Amniotic stem cell (primary cell): ENCODE results near the gene CDH13.

ENCODE experiments used
- DNase-seq: peaks from one replicate; lab custom pipeline; 2025; lab: John Stamatoyannopoulos, UW

Gene CDH13

DNA sequence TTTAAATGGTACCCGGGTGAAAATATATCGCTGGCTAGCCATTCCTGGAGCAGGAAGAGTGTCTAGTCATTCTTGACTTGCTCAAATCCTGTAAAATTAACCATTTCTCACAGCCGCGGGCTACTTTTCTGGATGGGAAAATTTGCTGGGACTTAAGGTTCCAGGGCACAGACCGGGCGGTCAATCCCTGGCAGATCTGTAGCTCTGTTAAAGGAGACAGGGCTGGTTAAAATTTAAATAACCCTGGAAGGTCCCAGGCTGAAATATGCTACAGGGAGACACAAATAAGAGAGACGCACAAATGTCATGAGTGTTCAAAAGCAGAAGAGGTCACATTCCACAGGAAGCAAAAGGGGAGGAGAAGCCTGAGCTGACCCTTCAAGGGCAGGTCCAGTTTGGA is 951.4 kb downstream of the CDH13 start:
- DNase-seq: no peak

DNA sequence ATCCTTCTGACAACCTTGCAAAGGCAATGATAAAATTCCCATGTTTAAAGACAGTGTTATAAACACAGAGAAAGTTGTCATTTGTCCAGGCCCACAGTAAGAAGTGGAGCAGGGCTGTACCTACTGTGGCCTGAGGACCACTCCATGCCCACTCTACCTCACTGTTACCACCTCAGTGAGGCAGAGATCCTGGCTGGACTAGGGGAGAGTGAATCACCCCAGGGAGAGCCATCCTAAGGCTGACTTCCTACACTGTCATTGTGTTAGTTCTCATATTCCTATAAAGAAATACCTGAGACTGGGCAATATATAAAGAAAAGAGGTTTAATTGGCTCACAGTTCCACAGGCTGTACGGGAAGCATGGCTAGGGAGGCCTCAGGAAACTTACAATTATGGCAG is 952.3 kb downstream of the CDH13 start:
- no peak for DNase-seq

DNA sequence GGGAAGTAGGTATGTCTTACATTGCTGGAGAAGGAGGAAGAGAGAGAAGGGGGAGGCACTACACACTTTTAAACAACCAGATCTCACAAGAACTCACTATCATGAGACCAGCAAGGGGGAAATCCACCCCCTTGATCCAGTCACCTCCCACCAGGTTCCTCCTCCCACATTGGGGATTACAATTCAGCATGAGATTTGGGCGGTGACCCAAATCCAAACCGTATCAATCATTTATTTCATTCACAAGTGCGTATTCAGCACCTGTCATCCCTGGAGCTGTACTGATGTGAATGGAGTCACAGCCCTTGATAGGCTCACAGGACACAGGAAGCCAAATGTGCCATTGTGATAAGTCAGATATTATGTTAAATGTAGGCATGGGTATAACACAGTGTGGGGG is 952.7 kb downstream of the CDH13 start:
- no peak for DNase-seq

DNA sequence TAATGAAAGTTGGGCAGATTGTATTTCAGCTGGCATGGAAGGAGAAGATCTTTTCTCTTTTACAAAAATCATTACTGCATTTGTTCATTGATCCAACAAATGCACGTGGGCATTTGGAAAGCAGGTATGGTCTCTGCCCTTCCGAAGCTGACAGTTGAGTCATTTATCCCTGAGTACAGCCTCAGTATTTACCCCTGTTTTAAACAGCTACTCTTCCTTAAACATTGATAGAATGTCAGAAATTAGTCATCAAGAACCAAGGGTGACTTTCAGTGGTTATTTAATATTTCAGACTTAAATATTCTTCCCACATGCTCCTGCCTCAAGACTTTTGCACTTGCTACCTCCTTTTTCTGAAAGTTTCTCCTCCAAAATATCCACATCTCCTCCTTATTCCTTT is 954.3 kb downstream of the CDH13 start:
- no peak for DNase-seq

DNA sequence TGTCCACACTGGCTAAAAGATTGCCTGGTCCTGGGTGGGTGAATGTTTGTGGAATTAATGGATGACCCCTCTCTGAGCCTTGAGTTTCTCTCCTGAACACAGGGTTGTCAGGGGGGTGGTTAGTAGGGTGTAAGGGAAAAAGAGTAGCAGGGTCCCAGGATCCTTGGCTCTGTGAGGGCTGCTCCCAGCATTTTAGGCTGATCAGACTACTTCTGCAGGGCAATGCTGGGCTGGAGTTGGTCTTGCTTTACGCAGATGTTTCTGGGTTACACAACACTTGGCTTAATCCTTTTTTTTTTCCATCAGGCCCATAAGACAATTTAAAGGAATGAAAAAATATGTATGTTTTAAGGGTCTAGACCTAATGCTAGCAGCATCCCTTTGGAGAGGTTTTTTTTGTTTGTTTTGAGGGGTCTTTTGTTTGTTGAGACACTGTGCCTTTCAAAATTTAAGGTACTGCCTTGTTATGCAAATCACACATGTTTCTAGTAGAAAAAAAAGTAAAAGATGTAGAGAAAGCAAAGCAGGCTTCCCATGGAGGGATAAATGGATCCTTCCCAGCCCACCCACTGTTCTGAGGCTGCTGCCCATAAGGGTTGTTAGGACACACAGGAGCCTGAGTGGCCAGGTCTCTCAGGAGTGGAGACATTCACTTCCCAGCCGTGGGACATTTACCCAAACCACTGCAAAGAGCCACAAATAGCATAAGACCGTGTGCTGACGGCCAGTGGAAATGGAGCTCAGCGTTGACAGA is 955.4 kb downstream of the CDH13 start:
- DNase-seq: no peak

DNA sequence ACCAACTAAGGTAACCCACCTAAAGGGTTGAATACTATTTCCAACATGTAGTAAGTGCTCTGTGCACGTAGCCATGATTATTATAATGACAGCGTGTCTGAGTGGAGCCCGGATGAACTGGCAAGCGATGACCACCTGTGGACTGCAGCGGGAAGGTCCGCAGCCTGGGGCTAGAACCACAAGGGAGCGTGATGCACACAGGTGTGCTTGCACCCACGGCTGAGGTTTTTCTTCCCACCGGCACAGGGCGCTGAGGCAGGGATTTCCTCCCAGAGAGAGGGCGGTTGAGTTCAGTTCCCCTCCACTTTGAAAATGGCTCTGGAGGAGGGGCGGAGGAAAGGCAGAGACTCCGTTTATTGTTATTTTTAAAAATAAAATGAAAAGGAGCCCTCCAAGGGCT is 959.3 kb downstream of the CDH13 start:
- no peak for DNase-seq

DNA sequence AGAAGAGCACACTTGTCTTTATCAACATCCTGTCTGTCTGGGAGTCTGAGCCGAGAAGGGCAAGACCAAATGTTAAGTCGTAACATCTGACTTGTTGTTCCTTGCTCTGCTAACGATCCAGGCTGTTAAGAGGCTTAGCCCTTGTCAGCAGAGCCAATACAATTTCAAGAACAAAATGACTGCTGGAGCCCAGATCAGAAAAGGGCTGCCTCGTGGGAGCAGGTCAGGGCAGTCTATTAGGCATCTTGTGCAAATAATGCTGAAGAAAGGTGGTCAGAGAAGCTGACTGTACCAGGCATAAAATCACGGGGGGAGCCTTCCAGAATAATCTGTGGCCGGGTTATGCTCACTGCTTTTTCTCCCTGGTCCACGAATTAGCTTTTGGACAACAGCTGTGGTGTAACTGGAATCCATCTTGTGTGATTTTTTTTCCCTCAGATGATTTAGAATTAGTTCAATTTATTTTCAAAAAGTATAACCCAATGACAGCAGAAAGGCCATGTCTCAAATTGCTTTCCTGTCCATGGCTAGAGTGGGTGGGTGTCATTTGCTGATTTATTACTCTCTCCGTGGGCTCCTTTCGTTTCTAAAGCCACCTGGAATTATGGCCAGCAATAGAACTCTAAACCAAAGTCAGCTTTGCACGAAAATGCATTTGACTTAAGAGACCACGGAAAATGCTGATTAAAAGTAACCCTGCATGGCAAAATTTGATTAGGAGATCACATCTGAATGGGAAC is 959.9 kb downstream of the CDH13 start:
- DNase-seq: no peak

DNA sequence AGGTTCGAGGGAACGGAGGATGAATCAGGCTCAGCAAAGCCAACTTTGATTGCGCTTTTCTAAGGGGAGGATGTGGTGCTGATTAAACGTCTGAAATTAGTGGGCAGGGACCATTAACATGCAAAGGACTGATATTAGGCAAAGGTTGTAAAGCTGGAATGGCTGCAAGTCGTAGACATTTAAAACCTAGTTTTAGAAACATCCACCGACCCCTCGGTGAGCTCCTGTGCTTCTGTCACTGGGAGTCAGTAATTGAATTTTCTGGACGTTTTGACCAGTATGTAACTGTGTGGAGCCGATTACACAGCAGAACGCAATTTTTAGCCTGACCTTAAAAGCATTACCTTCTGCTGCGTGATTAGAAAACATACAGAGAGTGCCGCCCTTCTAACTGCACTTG is 960.4 kb downstream of the CDH13 start:
- no peak for DNase-seq

DNA sequence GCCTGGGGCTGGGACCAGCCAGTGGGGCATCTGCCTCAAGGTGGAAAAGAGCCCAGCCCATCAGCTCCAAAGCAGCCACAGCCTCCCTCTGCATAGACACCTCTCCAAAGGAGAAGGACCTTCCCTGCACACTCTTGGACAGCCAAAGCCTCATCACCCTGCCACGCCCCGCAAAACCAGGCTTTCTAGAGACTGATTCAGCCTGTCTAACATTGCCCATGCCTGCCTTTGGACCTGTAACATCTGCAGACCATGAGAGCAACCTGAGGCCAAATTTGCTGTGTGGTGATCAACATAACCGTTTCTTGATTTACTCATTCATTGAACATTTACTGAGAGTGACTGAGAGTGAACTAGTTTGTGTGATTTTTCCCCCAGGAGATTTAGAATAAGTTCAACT is 961.3 kb downstream of the CDH13 start:
- no peak for DNase-seq

DNA sequence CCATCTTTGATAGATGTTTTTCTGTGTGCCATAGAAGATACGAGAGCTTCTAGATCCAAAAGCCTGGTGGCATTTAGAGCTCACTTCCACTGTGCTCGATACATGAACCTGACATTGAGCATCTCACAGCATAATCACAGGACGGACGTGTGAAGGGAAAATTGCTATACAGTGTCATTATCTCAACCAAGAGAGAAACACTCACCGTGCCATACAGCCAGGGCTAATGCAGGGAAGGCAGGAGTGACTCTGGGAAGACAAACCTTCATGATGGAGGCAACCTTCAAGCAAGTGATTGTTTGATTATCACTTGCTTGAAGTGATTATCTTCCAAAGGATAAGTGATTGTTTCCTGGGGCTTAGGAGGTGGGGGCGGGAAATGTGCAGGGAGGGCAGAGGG is 962.8 kb downstream of the CDH13 start:
- DNase-seq: no peak

DNA sequence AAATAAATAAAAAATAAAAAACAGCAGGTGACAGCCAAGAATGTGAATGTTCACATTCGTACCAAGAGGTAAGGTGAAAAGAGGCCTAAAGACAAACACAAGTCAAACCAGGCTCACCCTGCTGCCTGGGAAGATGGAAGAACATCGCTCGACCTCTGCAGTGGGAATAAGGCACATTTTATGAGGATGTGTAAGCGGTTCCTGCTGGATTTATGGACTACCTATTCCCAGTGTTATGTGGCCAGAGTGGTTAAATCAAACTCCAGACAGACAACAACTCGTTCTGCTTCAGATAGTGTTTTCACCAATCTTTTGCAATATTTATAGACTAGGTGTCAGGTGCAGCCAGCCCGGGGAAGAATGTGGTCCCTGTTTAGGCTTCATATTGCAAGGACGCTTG is 966.0 kb downstream of the CDH13 start:
- no peak for DNase-seq

DNA sequence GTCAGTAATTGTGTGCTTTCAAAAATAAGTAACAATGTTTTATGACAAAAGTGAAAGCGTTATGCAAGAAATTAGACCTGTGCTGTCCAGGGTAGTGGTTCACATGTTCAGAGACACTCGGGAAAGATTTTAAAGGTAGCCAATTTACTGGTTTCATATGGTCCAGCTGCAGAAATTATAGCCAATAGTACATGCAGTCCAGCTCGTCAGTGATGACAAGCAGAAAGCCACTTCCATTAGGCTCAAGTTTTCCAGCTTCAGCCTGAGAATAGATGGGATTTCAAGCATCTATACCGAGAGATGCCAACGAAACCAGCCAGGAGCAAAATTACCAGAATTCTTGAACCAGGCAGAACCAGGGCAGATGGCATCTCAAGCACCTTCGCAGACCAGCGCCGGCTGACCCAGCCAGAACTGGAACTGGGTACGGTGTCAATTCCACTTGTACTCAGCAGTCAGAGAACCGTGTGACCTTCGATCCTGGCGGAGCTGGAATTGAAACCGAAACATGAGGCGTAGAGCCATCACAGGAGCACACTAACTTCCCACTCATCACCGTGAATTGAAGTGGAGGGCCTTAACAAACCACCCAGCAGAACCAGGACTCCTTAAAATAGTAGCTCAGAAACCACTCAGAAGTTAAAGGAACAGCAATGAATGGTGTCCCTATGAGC is 973.2 kb downstream of the CDH13 start:
- DNase-seq: no peak

GRCh38 chr16:83602761-83603722 is 976.3 kb downstream of the CDH13 start:
- no peak for DNase-seq

- DNase-seq: no peak
Observed at GRCh38 chr16:83603723-83604570, 977.2 kb downstream of the CDH13 start.

DNA sequence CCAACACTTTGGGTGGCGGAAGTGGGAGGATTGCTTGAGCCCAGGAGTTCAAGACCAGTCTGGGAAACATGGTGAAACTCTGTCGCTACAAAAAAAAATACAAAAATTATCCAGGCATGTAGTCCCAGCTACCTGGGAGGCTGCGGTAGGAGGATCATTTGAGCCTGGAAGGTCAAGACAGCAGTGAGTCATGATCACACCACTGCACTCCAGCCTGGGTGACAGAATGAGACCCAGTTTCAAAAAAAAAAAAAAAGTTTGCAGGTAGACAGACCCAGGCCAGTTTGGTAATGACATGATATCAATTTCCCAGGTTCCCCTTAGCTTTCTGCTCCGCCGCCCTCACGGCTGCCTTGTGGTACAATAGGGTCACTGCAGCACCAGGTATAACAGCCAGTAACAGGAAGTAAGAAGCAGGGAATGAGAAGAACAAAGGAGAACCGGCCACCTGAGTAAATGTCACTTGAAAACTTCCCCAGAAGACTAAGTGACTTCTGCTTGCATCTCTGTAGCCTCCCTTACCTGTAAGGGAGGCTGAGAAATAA is 979.8 kb downstream of the CDH13 start:
- no peak for DNase-seq

DNA sequence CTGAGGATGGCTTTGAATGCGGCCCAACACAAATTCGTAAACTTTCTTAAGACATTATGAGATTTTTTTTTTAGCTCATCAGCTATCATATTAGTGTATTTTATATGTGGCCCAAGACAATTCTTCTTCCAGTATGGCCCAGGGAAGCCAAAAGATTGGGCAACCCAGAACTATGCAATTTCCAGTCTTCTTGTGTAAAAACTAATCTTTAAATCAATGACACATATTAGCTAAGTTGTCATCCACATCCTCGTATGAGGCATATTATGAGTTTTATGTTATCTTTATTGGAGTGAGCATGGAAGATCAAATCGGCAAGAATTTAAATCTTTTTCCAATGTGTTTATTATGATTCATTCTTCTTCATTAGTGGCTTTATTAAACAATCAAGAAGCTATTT is 982.4 kb downstream of the CDH13 start:
- DNase-seq: no peak

- no peak for DNase-seq
Observed at GRCh38 chr16:83615141-83615952, 988.6 kb downstream of the CDH13 start.

GRCh38 chr16:83615953-83616350 is 989.2 kb downstream of the CDH13 start:
- DNase-seq: no peak

DNA sequence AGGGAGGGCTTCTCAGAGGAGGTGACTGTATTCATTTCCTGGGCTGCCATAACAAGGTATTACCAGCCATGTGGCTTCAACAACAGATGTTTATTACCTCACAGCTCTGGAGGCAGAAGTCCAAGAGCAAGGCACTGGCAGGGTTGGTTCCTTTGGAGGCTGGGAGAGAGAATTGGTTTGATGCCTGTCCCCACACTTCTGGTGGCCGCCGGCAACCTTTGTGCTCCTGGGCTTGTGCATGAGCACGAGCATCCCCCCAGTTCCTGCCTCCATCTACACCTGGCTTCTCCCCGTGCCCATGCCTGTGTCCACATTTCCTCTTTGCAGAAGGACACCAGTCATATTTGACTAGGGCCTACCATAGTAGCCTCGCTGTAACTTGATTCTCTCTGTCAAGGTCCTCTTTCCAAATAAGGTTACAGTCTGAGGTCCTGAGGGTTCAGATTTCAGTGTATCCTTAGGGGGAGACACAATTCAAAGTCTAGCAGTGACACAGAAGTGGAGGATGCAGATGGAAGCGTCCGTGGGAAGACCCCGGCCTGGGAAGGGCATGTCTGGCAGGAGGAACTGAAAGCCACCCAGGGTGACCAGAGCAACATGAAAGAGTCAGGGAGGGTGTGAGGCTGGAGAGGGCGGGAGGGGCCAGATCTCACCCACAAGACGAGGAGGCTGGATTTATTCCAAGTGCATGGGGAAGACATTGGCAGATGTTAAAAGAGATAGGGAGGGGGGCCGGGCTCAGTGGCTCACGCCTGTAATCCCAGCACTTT is 992.8 kb downstream of the CDH13 start:
- DNase-seq: no peak
